HepG2 (cell line): ENCODE data around the gene TMCO6. TPM values are rescaled to one million over a fixed set of nuclear protein-coding genes. Genes with fewer than 3 reads are reported as not detected.

ENCODE experiments used
- ASH2L ChIP-seq: fragments of 300-600, 200-600 bp; sonication (generic); IDR thresholded peaks from 2 replicates; pipeline ENCODE4 v1.7.0; 2017; ENCODE audit warnings: low read depth, mild to moderate bottlenecking, moderate library complexity, mixed read lengths, low read length; ENCODE audit not compliant: insufficient read length
- CHD4 ChIP-seq: fragments of 200-600 bp; sonication (generic); IDR thresholded peaks from 2 replicates; pipeline ENCODE4 v1.7.0; 2017; ENCODE audit warnings: mild to moderate bottlenecking, low read length, borderline replicate concordance
- ELF1 ChIP-seq: sonication (generic); formaldehyde crosslinking; IDR thresholded peaks from 2 replicates; pipeline ENCODE4 v1.4.0; 2020; ENCODE audit warnings: missing genetic modification reagents
- FOXA3 ChIP-seq: IDR thresholded peaks from 2 replicates; pipeline ENCODE4 v1.6.1; 2016; ENCODE audit warnings: missing genetic modification reagents, missing compliant biosample characterization
- IRF2 ChIP-seq: IDR thresholded peaks from 2 replicates; pipeline ENCODE4 v1.6.1; 2018; ENCODE audit warnings: missing genetic modification reagents, missing compliant biosample characterization
- JDP2 ChIP-seq: sonication (generic); formaldehyde crosslinking; IDR thresholded peaks from 2 replicates; pipeline ENCODE4 v1.8.1; 2022; ENCODE audit warnings: missing genetic modification reagents, borderline replicate concordance
- KMT2A ChIP-seq: sonication (generic); formaldehyde crosslinking; IDR thresholded peaks from 2 replicates; pipeline ENCODE4 v1.4.0; 2020; ENCODE audit warnings: missing genetic modification reagents
- KMT2B ChIP-seq: IDR thresholded peaks from 2 replicates; pipeline ENCODE4 v1.6.1; 2016; ENCODE audit warnings: missing genetic modification reagents, missing compliant biosample characterization
- MATR3 ChIP-seq: sonication (generic); formaldehyde crosslinking; IDR thresholded peaks from 2 replicates; pipeline ENCODE4 v1.4.0; 2020; ENCODE audit warnings: missing genetic modification reagents
- SNAPC4 ChIP-seq: sonication (generic); formaldehyde crosslinking; IDR thresholded peaks from 2 replicates; pipeline ENCODE4 v1.4.0; 2020; ENCODE audit warnings: mild to moderate bottlenecking, missing genetic modification reagents
- STAT5B ChIP-seq: sonication (generic); formaldehyde crosslinking; IDR thresholded peaks from 2 replicates; pipeline ENCODE4 v1.4.0; 2020; ENCODE audit warnings: missing genetic modification reagents
- ZNF337 ChIP-seq: sonication (generic); formaldehyde crosslinking; IDR thresholded peaks from 2 replicates; pipeline ENCODE4 v1.5.1; 2020; ENCODE audit warnings: missing genetic modification reagents, low read depth, mild to moderate bottlenecking, borderline replicate concordance
- polyA plus RNA-seq, 8 experiments: library from polyadenylated mRNA; depleted of rRNA in 3 of 8; stranded (reverse) in 7 of 8; unstranded in 1 of 8; fragments of >200 nt; fragmentation: Illumina TruSeq in 4 of 8; extraction: Trizol in 4 of 8; gene quantifications; 2 replicates each; pipeline versions ENCODE4 v1.2.1 to v1.2.3, GENCODE V29; 2011 to 2016; ENCODE audit warnings: low read depth in 4 of 8, missing spikeins in 1 of 8, mixed read lengths in 1 of 8; ENCODE audit not compliant: insufficient read depth in 1 of 8
- total RNA-seq, 5 experiments: library from RNA; depleted of rRNA; stranded (reverse); fragments of >200 nt; fragmentation: Illumina TruSeq; extraction: Trizol; gene quantifications; 2 replicates each; pipeline ENCODE4 v1.2.3, GENCODE V29; 2016; ENCODE audit warnings: low read depth in 1 of 5
- TF ChIP-seq, protein P1 (sequence below): sonication (generic); formaldehyde crosslinking; IDR thresholded peaks from 2 replicates; pipeline ENCODE4 v1.4.0; 2020; ENCODE audit warnings: missing genetic modification reagents

TMCO6 gene
- total and polyA plus RNA-seq, 2 of the 13 experiments (the other 11 are each of a cell fraction or from before 2014, with no cell fraction given), result 16.6 to 28.2 TPM

GRCh38 chr5:140633021-140633471 is 6.2 kb upstream of the TMCO6 start, which contains the start of gene CD14 (continued):
- TF ChIP-seq SNAPC4 (no peak), JDP2 (CRISPR knock-in tag) (no peak), ASH2L (peak; percentile 21), KMT2A (CRISPR knock-in tag) (no peak), STAT5B (CRISPR knock-in tag) (no peak), ZNF337 (CRISPR knock-in tag) (no peak), IRF2 (CRISPR knock-in tag) (peak; percentile 51; the same call in 1 of the 2 replicates), ELF1 (CRISPR knock-in tag) (no peak), FOXA3 (CRISPR knock-in tag) (peak; percentile 46; the same call in 1 of the 2 replicates), KMT2B (CRISPR knock-in tag) (no peak), CHD4 (no peak), MATR3 (CRISPR knock-in tag) (no peak)
- TF ChIP-seq, protein P1, sequence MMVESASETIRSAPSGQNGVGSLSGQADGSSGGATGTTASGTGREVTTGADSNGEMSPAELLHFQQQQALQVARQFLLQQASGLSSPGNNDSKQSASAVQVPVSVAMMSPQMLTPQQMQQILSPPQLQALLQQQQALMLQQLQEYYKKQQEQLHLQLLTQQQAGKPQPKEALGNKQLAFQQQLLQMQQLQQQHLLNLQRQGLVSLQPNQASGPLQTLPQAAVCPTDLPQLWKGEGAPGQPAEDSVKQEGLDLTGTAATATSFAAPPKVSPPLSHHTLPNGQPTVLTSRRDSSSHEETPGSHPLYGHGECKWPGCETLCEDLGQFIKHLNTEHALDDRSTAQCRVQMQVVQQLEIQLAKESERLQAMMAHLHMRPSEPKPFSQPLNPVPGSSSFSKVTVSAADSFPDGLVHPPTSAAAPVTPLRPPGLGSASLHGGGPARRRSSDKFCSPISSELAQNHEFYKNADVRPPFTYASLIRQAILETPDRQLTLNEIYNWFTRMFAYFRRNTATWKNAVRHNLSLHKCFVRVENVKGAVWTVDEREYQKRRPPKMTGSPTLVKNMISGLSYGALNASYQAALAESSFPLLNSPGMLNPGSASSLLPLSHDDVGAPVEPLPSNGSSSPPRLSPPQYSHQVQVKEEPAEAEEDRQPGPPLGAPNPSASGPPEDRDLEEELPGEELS (CRISPR knock-in tag), result peak; percentile 56; the same call in 1 of the 2 replicates
